SK-N-MC (cell line): ENCODE measurements around the gene CSGALNACT2.
"Not testable (repeated sequence)": the region's sequence is repeated elsewhere in the genome, so short reads cannot be mapped to it uniquely, and the experiment has no call there.

Experiments used
- EZH2 ChIP-seq: fragments of 200-600 bp; sonication (generic); IDR thresholded peaks from one replicate; pipeline ENCODE4 v1.6.1; 2017; ENCODE audit warnings: antibody characterized with exemption
- POLR2AphosphoS5 ChIP-seq: IDR thresholded peaks from 2 replicates; pipeline ENCODE4 v1.6.1; 2012; ENCODE audit warnings: mild to moderate bottlenecking, low read depth, low read length, borderline replicate concordance

DNA sequence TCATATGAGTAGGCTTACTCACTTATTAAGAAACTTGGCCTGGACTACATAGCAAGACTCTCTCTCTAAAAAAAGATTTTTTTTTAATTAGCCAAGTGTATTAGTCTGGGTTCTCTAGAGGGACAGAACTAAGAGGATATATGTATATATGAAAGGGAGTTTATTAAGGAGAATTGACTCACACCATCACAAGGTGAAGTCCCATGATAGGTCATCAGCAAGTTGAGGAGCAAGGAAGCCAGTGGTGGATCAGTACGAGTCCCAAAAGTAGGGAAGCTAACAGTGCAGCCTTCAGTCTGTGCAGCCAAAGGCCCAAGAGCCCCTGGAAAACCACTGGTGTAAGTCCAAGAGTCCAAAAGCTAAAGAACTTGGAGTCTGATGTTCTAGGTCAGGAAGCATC, 7.7 kb downstream of the CSGALNACT2 start:
- TF ChIP-seq EZH2, POLR2AphosphoS5: not testable (repeated sequence)
